PFSK-1 (cell line): ENCODE data around the gene HAND1.

Source experiments
- FOXP2 ChIP-seq: optimal IDR thresholded peaks from 2 replicates; pipeline ENCODE3; 2011; ENCODE audit warnings: borderline replicate concordance, control low read depth, inconsistent platforms; ENCODE audit not compliant: insufficient read depth; ENCODE audit errors: extremely low read length, extremely low read depth
- POLR2AphosphoS5 ChIP-seq: IDR thresholded peaks from 2 replicates; pipeline ENCODE4 v1.6.1; 2012; ENCODE audit warnings: low read depth, mild to moderate bottlenecking, control low read depth, low read length, moderate library complexity
- SIN3A ChIP-seq: IDR thresholded peaks from 2 replicates; pipeline ENCODE4 v1.6.1; 2012; ENCODE audit warnings: mild to moderate bottlenecking, low read length, moderate library complexity, borderline replicate concordance; ENCODE audit not compliant: insufficient read depth
- TAF1 ChIP-seq: IDR thresholded peaks from 2 replicates; pipeline ENCODE4 v1.6.1; 2012; ENCODE audit warnings: low read length, control low read depth, borderline replicate concordance; ENCODE audit not compliant: insufficient read depth
- TF ChIP-seq, protein P1 (sequence below), 2 experiments: IDR thresholded peaks; 2 replicates each; pipeline versions ENCODE4 v1.6.1 to v1.8.0; 2011 to 2012; ENCODE audit warnings: low read depth in 2 of 2, low read length in 2 of 2, control low read depth in 1 of 2, inconsistent platforms in 1 of 2, mild to moderate bottlenecking in 1 of 2, moderate library complexity in 1 of 2; ENCODE audit not compliant: insufficient read depth in 1 of 2

The HAND1 gene

DNA sequence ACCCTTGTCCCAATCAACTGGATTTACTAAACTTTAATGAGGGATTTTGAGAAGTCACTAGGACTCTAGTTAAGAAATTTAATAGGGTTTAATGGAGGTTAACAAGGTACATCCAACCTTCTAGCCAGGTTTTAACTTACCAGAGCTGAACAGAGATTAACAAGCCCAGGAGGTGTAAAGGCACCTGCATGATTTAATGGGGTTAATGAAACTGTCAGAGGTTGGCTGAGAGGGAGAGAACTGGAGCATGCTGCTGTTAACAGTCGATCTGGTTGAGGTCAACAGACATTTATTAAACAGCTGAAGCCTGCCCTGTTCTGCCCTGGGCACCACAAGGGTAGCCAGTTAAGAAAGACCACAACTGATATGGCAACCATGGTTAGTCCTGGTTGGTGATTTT lies 13.6 kb downstream of the HAND1 start:
- TF ChIP-seq, protein P1, sequence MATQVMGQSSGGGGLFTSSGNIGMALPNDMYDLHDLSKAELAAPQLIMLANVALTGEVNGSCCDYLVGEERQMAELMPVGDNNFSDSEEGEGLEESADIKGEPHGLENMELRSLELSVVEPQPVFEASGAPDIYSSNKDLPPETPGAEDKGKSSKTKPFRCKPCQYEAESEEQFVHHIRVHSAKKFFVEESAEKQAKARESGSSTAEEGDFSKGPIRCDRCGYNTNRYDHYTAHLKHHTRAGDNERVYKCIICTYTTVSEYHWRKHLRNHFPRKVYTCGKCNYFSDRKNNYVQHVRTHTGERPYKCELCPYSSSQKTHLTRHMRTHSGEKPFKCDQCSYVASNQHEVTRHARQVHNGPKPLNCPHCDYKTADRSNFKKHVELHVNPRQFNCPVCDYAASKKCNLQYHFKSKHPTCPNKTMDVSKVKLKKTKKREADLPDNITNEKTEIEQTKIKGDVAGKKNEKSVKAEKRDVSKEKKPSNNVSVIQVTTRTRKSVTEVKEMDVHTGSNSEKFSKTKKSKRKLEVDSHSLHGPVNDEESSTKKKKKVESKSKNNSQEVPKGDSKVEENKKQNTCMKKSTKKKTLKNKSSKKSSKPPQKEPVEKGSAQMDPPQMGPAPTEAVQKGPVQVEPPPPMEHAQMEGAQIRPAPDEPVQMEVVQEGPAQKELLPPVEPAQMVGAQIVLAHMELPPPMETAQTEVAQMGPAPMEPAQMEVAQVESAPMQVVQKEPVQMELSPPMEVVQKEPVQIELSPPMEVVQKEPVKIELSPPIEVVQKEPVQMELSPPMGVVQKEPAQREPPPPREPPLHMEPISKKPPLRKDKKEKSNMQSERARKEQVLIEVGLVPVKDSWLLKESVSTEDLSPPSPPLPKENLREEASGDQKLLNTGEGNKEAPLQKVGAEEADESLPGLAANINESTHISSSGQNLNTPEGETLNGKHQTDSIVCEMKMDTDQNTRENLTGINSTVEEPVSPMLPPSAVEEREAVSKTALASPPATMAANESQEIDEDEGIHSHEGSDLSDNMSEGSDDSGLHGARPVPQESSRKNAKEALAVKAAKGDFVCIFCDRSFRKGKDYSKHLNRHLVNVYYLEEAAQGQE (IDR thresholded peaks at IDR 0.05; ENCODE audit: insufficient read depth in 1 of 2, low read depth in 2 of 2, low read length in 2 of 2), result no peak
- TF ChIP-seq POLR2AphosphoS5 (no peak), TAF1 (no peak), FOXP2 (no peak), SIN3A (no peak)

DNA sequence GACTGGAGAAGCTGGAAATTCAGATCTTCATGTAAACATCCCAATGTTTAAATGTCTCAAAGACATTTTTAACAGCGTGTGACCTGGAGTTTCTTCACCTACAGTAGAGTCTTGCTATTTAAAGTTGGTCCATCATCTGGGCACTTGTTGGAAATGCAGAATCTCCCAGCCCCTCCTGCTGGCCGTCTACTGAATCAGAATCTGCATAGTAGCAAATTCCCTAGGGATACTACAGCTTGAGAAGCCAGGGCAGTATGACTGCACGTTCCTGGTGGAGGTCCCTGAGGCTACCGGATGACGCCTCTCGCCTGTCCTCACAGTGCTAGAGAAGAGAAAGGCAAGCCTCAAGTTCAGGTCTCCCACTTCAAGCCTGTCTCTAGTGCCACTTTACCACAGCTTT lies 16.5 kb downstream of the HAND1 start:
- TF ChIP-seq, protein P1 (IDR thresholded peaks at IDR 0.05; ENCODE audit: insufficient read depth in 1 of 2, low read depth in 2 of 2, low read length in 2 of 2), result no peak
- no peak for TF ChIP-seq POLR2AphosphoS5
- no peak for TF ChIP-seq SIN3A
- no peak for TF ChIP-seq FOXP2
- no peak for TF ChIP-seq TAF1

DNA sequence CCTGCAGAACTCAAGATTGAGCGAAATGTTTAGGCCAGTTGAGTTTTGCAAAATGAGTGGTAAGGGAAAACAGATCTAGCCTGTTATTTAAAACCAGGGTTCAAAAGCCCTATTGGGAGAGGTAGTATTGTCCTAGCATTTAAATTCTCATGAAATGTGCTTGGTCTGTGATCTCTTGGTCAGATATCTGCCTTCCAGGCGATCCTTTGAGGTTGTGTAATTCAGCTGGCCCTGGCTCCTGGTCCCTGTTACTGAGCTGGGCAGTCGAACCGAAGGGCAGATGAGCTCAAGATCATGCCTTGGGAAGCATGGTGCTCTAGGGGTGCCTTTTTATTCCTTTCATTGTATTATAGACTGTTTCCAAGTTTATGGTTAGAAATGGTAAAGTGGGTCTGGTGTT lies 17.9 kb downstream of the HAND1 start:
- TF ChIP-seq FOXP2, result no peak
- no peak for TF ChIP-seq POLR2AphosphoS5
- no peak for TF ChIP-seq TAF1
- TF ChIP-seq, protein P1 (IDR thresholded peaks at IDR 0.05; ENCODE audit: insufficient read depth in 1 of 2, low read depth in 2 of 2, low read length in 2 of 2), result no peak
- TF ChIP-seq SIN3A, result no peak

DNA sequence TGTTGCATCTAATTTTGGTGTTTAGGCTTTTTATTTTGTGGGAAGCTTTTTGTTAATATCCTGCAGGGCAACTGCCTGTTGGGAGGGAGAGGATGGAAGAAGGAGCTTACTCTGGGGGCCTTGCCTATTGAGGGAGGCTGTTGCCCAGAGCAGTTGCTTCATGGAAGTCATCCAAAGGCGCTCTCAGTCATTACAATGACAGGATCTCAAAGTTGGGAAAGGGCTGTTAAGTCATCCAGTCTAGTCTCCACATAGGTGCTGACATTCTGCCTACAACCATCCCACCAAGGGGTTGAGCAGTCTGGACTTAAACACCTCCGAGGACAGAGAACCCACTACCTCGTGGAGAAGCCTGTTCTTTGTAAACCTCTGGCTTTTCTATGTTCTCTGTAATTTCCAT lies 19.0 kb downstream of the HAND1 start:
- no peak for TF ChIP-seq SIN3A
- no peak for TF ChIP-seq TAF1
- no peak for TF ChIP-seq POLR2AphosphoS5
- TF ChIP-seq, protein P1 (IDR thresholded peaks at IDR 0.05; ENCODE audit: insufficient read depth in 1 of 2, low read depth in 2 of 2, low read length in 2 of 2), result no peak
- TF ChIP-seq FOXP2, result no peak

GRCh38 chr5:154456540-154456939 lies 21.5 kb downstream of the HAND1 start:
- TF ChIP-seq, protein P1 (IDR thresholded peaks at IDR 0.05; ENCODE audit: insufficient read depth in 1 of 2, low read depth in 2 of 2, low read length in 2 of 2), result no peak
- TF ChIP-seq POLR2AphosphoS5 (no peak), SIN3A (no peak), TAF1 (no peak), FOXP2 (no peak)
